ENCODE results near the gene NATD1. TPM values are rescaled to one million over a fixed set of nuclear protein-coding genes. Genes with fewer than 3 reads are reported as not detected.
A peak's percentile ranks its signal among the peaks of the same experiment; 100 is the strongest.

NATD1 gene
- total and polyA plus RNA-seq, 9 of the 15 experiments (the other 6 are each of a cell fraction or from before 2014, with no cell fraction given) = 0.24 to 5.4 (median 1.6) TPM

- no peak for TF ChIP-seq ELK1 (CRISPR knock-in tag; IDR thresholded peaks at IDR 0.05)
- TF ChIP-seq TBP (optimal IDR thresholded peaks at IDR 0.05; ENCODE audit: low read depth, low read length) = peak; percentile 72
- peak; percentile 61 to 88 for TF ChIP-seq MAZ (CRISPR knock-in tag; conservative IDR thresholded peaks at IDR 0.05 in 1 of 2, IDR thresholded peaks at IDR 0.05 in 1 of 2)
- peak; percentile 92 for TF ChIP-seq NR2C1 (IDR thresholded peaks at IDR 0.05)
- TF ChIP-seq NR2C1 (tag; IDR thresholded peaks at IDR 0.05) = peak; percentile 95
- peak; percentile 93; the same call in 1 of the 2 replicates for TF ChIP-seq ZNF197 (CRISPR knock-in tag; IDR thresholded peaks at IDR 0.05; ENCODE audit: low read depth)
- TF ChIP-seq TEAD1 (CRISPR knock-in tag; IDR thresholded peaks at IDR 0.05) = peak in 1 of 2 experiments; percentile 76; a peak in 3 of 4 replicates
- TF ChIP-seq RFX1 (IDR thresholded peaks at IDR 0.05) = no peak
- TF ChIP-seq E2F8 (IDR thresholded peaks at IDR 0.05; ENCODE audit: low read depth, partially characterized antibody) = peak; percentile 18
- TF ChIP-seq CREB1 (IDR thresholded peaks at IDR 0.05) = peak; percentile 35
- TF ChIP-seq CREB1 (CRISPR knock-in tag; IDR thresholded peaks at IDR 0.05) = 0 out of 2 replicates have a peak, but pooled peaks have one; percentile 45
- TF ChIP-seq THAP12 (CRISPR knock-in tag; IDR thresholded peaks at IDR 0.05) = no peak
- peak; percentile 81 for TF ChIP-seq GABPB1 (CRISPR knock-in tag; IDR thresholded peaks at IDR 0.05)
- no peak for TF ChIP-seq RAD21 (CRISPR knock-in tag; conservative IDR thresholded peaks at IDR 0.05 in 1 of 2, IDR thresholded peaks at IDR 0.05 in 1 of 2)
- TF ChIP-seq CHD1 (IDR thresholded peaks at IDR 0.05; ENCODE audit: low read length) = peak; percentile 4
- peak; percentile 66 for TF ChIP-seq SUPT5H (IDR thresholded peaks at IDR 0.05)
- peak; percentile 90 to 93 for TF ChIP-seq SIX5 (IDR thresholded peaks at IDR 0.05; ENCODE audit: borderline replicate concordance in 1 of 2, insufficient read depth in 1 of 2, low read depth in 1 of 2, low read length in 2 of 2)
- TF ChIP-seq ZEB2 (IDR thresholded peaks at IDR 0.05) = no peak
- TF ChIP-seq ZNF79 (CRISPR knock-in tag; IDR thresholded peaks at IDR 0.05; ENCODE audit: low read depth) = peak; percentile 61; the same call in 1 of the 2 replicates
- peak; percentile 93 for TF ChIP-seq ZNF644 (tag; IDR thresholded peaks at IDR 0.05; ENCODE audit: low read depth)
- no peak for TF ChIP-seq FOXA1 (IDR thresholded peaks at IDR 0.05; ENCODE audit: borderline replicate concordance)
- TF ChIP-seq ARNT (IDR thresholded peaks at IDR 0.05) = no peak
Measured at GRCh38 chr17:21214015-21214776, 39.0 kb downstream of the NATD1 start, which contains the start of gene TMEM11 (continued).

Measured in K562 (cell line).